ENCODE measurements around the gene CYP39A1.

DNA sequence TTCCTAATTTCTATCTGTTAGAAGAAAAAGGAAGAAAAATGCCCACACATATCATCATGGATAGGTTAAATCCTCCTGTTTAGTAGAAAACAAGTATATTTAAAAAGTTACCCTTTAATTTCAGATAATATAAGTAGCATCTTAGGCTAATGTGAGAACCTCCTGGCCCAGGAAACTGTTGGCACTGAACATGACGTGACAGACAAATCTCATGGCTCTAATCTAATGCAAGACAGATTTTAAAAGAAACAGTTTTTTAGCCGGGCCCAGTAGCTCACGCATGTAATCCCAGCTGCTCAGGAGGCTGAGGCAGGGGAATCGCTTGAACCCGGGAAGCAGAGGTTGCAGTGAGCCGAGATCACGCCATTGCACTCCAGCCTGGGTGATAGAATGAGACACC lies 22.9 kb downstream of the CYP39A1 start:
- TF ChIP-seq TAF1 (IDR thresholded peaks at IDR 0.05; ENCODE audit: low read depth, low read length) (no peak), POLR2A (IDR thresholded peaks at IDR 0.05; ENCODE audit: low read depth, low read length) (no peak), POLR2AphosphoS5 (IDR thresholded peaks at IDR 0.05; ENCODE audit: low read depth, low read length) (no peak)

Data from GM12891 (cell line).